ENCODE results near the gene RUNDC1.
"Not testable (repeated sequence)": the region's sequence is repeated elsewhere in the genome, so short reads cannot be mapped to it uniquely, and the experiment has no call there.

The RUNDC1 gene

DNA sequence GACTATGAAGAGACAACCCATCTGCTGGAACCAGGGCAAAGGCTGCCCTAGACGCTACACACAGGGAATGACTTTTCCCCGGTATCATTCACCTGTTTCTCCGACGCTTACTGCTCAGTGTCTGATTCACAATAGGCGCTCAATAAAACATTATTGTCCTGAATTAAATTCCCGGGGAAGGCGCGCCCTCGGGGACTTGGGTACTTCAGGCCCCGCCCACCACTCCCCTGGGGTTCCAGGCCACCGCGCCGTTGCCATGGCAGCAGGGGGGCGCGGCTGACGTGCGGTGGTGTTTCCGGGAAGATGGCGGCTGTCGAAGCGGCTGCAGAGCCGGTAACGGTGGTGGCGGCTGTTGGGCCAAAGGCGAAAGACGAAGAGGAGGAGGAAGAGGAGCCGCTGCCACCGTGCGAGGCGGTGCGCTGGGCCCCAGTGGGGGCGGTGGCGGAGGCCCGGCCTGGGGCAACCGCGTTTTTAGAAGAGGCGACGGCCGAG, at the start of gene RUNDC1:
Gene RUNDC1, plus strand, starts transcription at position 292 of the 492 bp plus-strand sequence. Its CDS starts 12 bp downstream, at position 304.
- DNase-seq (ENCODE audit: low read depth) = peak; percentile 83

GRCh38 chr17:42937712-42938596, 42.4 kb upstream of the RUNDC1 start:
- DNase-seq (ENCODE audit: low read depth) = peak; percentile 53

DNA sequence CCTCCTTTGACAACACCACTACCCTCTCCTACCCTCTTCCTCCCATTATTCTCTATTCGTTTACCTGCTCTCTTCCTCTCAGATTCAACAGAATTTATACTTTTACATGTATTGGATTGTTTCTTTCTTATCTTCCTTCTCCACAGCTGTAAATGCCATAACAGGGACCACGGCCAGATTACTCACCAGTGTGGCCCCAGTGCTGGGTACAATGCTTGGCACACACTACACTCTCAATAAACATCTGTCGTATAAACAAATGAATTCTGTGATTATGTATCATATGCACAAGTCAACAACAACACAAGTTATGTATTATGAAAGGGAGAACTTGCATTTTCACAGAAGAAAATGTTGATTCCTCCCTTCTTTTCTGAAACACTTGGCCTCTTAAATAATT, 36.2 kb upstream of the RUNDC1 start:
- DNase-seq (ENCODE audit: low read depth) = peak; percentile 68

GRCh38 chr17:42946812-42947211, 33.6 kb upstream of the RUNDC1 start:
- DNase-seq (ENCODE audit: low read depth) = no peak

DNA sequence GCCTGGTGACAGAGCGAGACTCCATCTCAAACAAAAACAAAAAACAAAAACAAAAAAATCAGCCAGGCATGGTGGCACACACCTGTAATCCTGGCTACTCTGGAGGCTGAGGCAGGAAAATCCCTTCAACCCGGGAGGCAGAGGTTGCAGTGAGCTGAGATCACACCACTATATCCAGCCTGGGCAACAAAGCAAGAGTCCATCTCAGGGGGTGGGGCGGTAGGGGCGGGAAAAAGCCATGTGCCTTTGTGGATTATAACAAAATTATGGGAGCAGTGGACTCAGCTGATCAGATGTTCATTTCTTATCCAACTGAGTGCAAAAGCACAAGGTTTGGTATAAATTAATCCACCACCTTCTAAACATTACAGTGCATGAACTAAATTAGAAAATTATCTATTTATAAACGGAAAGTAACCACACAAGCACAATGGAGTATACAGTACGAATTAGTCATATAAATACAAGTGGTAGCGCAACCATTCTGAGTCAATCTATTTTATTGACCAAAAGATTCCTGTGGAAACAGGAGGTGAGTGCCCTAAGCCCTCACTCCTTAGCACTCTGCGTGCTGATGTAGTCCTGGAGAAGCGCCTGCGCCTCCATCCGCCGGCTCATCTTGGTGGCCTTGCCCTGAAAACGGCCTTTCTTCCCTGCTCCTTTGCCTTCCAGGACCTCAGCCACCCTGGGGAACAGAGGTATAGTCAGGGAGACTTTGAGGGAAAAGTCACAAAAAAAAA, 30.2 kb upstream of the RUNDC1 start:
- no peak for DNase-seq (ENCODE audit: low read depth)

DNA sequence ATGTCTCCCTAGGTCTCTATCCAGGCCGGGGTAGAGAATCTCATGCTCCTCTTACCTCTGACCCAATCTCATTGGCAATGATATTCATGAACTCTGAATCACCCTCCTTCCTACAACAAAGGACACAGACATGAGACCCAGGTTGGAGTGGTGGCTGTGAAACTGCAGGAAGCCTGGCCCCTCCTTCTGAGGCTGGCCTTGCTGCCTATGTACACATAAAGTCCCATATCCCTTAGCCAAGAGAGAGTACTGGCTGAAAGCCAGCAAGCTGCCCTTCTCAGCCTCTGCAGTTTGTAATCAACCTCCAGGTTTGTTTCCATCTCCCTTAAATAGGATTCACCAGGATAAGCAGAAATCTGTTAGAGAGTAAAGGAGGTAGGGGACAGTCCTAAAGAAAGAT, 26.7 kb upstream of the RUNDC1 start:
- no peak for DNase-seq (ENCODE audit: low read depth)

DNA sequence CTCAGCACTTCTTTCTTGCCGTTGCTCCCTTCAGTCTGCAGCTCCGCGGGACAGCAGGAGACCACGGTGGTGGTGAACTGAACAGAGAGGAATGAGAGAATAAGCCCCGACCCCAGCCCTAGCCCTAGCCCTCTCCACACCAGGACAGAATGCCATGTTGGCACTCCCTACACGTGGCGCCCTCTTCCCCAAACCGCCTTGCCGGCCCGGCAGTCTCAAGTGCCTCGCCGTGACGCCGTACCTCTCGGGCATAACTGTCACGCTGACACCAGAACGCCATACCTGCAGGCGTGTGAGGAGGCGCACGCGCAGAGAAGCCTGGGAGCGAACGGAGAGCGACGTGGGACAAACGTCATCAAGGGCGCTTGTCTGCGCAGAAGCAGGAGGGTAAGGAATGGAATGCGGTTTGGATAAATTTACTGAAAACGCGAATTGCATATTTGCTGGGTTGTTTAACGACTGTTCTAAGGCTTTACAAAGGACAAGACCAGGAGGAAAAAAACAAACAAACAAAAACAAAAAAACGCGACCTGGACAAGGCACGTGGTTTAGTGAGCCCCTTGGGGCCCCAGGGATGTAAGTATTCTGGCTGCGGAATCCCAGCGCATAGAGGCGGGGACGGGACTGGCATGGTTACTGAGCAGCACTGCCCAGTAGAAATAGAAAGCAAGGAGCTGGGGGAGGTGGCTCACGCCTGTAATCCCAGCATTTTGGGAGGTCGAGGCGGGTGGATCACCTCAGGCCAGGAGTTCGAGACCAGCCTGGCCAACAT, 16.0 kb upstream of the RUNDC1 start, which contains the start of gene AARSD1:
Gene AARSD1, minus strand, starts transcription at position 294 of the 772 bp plus-strand sequence. Its CDS starts 14 bp downstream, at position 280.
- peak; percentile 92 for DNase-seq (ENCODE audit: low read depth)

DNA sequence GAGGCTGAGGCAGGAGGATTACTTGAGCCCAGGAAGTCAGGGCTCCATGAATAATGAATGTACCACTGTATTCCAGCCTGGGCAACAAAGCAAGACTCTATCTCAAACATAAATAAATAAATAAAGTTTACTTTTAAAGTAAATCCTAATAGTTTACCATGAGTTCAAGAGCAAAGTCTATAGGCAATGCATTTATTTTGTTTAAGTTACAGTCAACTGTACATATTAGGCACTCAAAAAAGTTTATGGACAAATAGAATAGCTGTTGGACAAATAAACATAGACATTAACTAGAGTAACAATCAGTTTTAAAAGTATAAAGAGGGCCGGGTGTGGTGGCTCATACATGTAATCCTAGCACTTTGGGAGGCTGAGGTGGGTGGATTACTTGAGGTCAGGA, 12.4 kb upstream of the RUNDC1 start:
- no peak for DNase-seq (ENCODE audit: low read depth)

GRCh38 chr17:42969001-42969581, 11.3 kb upstream of the RUNDC1 start:
- DNase-seq (ENCODE audit: low read depth) = no peak

- no peak for DNase-seq (ENCODE audit: low read depth)
Measured at GRCh38 chr17:42971589-42971988, 8.8 kb upstream of the RUNDC1 start.

- not testable (repeated sequence) for DNase-seq (ENCODE audit: low read depth)
Measured at GRCh38 chr17:42973323-42973722, 7.0 kb upstream of the RUNDC1 start.

- DNase-seq (ENCODE audit: low read depth) = no peak
Measured at GRCh38 chr17:42975265-42975664, 5.1 kb upstream of the RUNDC1 start.

- not testable (repeated sequence) for DNase-seq (ENCODE audit: low read depth)
Measured at GRCh38 chr17:42975701-42976100, 4.7 kb upstream of the RUNDC1 start.

- no peak for DNase-seq (ENCODE audit: low read depth)
Measured at GRCh38 chr17:42979511-42980273, 673 bp upstream of the RUNDC1 start, which contains the start of gene PTGES3L. PTGES3L (minus strand) TSS chr17:42980080; CDS start chr17:42980053, 27 bp downstream.

GRCh38 chr17:42980766-42981397, 517 bp downstream of the RUNDC1 start:
- DNase-seq (ENCODE audit: low read depth) = no peak

- DNase-seq (ENCODE audit: low read depth) = no peak
Measured at GRCh38 chr17:42982266-42982665, 1.9 kb downstream of the RUNDC1 start.

GRCh38 chr17:42985225-42985624, 4.9 kb downstream of the RUNDC1 start:
- no peak for DNase-seq (ENCODE audit: low read depth)

DNA sequence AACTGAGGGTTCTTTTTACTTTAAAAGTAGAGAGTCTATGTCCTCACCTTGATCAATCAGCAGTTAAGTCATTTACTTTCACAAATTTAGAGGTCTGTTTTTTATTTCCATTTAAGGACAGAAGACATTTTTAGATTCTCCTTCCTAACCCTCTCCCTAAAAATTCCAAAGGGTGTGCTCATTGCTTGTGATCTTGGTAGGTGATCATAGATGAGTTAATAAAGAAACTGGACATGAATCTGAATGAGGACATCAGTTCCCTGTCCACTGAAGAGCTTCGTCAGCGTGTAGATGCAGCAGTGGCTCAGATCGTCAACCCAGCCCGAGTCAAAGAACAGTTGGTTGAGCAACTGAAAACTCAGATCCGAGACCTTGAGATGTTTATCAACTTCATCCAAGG, 8.8 kb downstream of the RUNDC1 start:
- no peak for DNase-seq (ENCODE audit: low read depth)

DNA sequence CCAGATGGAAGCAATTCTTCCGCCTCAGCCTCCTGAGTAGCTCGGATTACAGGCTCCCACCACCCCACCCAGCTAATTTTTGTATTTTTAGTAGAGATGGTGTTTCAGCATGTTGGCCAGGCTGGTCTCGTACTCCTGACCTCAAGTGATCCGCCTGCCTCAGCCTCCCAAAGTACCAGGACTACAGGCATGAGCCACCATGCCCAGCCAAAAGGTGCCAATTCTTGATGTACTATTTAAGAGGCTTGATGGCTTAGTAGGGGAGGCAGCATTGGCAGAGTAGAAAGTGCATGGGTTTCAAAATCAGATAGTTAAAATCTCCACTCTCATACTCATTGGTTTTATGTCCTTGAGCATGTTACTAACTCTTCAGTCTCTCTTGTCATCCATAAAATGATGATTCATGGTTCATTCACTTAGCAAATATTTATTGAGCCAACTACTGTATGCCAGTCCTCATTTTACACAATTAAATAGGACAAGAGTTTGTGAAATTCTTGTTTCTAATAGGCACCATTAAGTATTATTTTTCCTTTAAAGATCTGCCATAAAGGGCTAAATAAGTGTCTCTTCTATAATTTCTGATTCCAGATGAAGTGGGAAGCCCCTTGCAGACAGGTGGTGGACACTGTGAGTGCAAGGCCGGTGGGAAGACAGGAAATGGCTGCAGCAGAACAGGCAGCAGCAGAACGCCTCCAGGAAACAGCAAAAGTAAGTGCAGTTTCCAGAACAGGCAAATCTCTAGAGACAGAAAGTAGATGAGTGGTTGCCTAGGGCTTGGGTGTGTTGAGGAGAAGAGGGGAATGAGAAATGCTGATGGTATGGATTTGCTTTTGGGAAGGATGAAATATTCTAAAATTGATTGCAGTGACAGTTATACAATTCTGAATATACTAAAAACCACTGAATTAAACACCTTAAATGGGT, 9.6 kb downstream of the RUNDC1 start:
- DNase-seq (ENCODE audit: low read depth) = peak; percentile 50

Data from fibroblast of gingiva (primary cell).